Measurements from ENCODE around the gene RSRC1. TPM values are rescaled to one million over a fixed set of nuclear protein-coding genes. Genes with fewer than 3 reads are reported as not detected.

The RSRC1 gene
- total and polyA plus RNA-seq, 2 of the 8 experiments (the other 6 are each of a cell fraction or from before 2014, with no cell fraction given), result 2.0 to 27.9 TPM

DNA sequence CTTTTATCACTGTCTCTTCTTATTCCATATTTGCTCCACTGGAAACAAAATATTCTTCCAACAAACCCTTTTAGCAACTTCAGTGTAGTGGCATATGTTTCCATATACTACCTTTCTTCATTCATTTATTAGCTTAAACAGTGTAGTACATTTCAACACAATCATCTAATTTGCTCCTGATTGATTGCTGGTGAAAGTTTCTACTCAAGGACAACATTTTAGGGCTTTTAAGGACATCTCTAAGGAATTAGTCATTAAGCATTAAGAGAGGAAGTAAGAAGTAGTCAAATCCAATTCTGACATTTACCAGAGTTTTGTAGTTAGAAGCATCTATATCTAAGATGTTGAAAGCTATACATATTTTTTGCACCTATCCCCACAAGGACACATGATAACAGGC is 55.8 kb downstream of the RSRC1 start:
- no peak overlapping the region for H3K4me3 ChIP-seq (ENCODE audit: extremely low read depth in 1 of 4, insufficient read depth in 2 of 4, low read depth in 3 of 4, low read length in 4 of 4)
- no peak overlapping the region for H3K14ac ChIP-seq (ENCODE audit: insufficient read length)
- no peak for TF ChIP-seq TBP (IDR thresholded peaks at IDR 0.05; ENCODE audit: low read depth, low read length)
- H4K91ac ChIP-seq (replicated peaks; ENCODE audit: insufficient read length, low read length), result no peak overlapping the region
- no peak overlapping the region for H3K27ac ChIP-seq (ENCODE audit: low read depth, low read length)
- H2BK12ac ChIP-seq (ENCODE audit: low read depth, low read length), result no peak overlapping the region
- H3K23me2 ChIP-seq (ENCODE audit: low read depth, low read length), result no peaks in the 10 kb centered on the region
- no peak overlapping the region for H3K9ac ChIP-seq (replicated peaks in 1 of 4; ENCODE audit: extremely low read depth in 1 of 4, low read depth in 3 of 4, low read length in 3 of 4)
- ChIA-PET CTCF (ENCODE audit: partially characterized antibody) (interaction anchor here (0.5 to 1.2 kb wide), 3 partner anchors 13 to 148 kb away, joined by 3 read pairs; no protein-coding TSS in a partner anchor), POLR2A (ENCODE audit: partially characterized antibody) (no interaction called here)
- DNase-seq (ENCODE audit: low read depth in 1 of 2, low spot score in 2 of 2) (no peak), FAIRE-seq (no peak)
- H3K23ac ChIP-seq (ENCODE audit: insufficient read length), result no peak overlapping the region
- H3K9me3 ChIP-seq (ENCODE audit: insufficient read depth in 2 of 2, low read depth in 1 of 2, low read length in 1 of 2), result no peaks in the 10 kb centered on the region
- no peaks in the 10 kb centered on the region for H3K36me3 ChIP-seq (ENCODE audit: control insufficient read depth in 2 of 4, insufficient read depth in 4 of 4, low read length in 3 of 4)
- H2BK15ac ChIP-seq (ENCODE audit: low read length), result no peak overlapping the region
- no peaks in the 10 kb centered on the region for H4K20me1 ChIP-seq (replicated peaks in 1 of 2; ENCODE audit: control insufficient read depth in 1 of 2, insufficient read depth in 2 of 2, low read length in 2 of 2)
- H2AK5ac ChIP-seq (ENCODE audit: low read depth, low read length), result no peak overlapping the region
- H2BK5ac ChIP-seq (ENCODE audit: low read depth, low read length), result no peak overlapping the region
- no peak overlapping the region for H4K5ac ChIP-seq (ENCODE audit: insufficient read length, low read depth, low read length)
- no peak overlapping the region for H2BK120ac ChIP-seq (replicated peaks; ENCODE audit: low read depth, low read length)
- no peak overlapping the region for H3K56ac ChIP-seq (replicated peaks; ENCODE audit: insufficient read length, low read depth, low read length)
- no peaks in the 10 kb centered on the region for H3K27me3 ChIP-seq (replicated peaks in 1 of 4; ENCODE audit: control insufficient read depth in 3 of 4, extremely low read depth in 1 of 4, insufficient read depth in 3 of 4, low read length in 3 of 4)
- H3K4me1 ChIP-seq (replicated peaks in 1 of 4; ENCODE audit: control insufficient read depth in 3 of 4, insufficient read depth in 4 of 4, low read length in 3 of 4), result no peaks in the 10 kb centered on the region
- no peak overlapping the region for H3K18ac ChIP-seq (ENCODE audit: extremely low read depth, low read length)
- no peak overlapping the region for H2BK20ac ChIP-seq (ENCODE audit: low read length)
- H2AFZ ChIP-seq (ENCODE audit: low read length), result no peak overlapping the region
- H3K79me2 ChIP-seq (ENCODE audit: control insufficient read depth in 1 of 2, insufficient read depth in 2 of 2, low read length in 2 of 2), result no peaks in the 10 kb centered on the region
- H3K4me2 ChIP-seq (ENCODE audit: insufficient read depth in 1 of 2, low read depth in 2 of 2, low read length in 2 of 2), result no peak overlapping the region
- no peak overlapping the region for H3K4ac ChIP-seq (replicated peaks; ENCODE audit: insufficient read length, low read depth, low read length)
- H3K79me1 ChIP-seq (ENCODE audit: low read depth, low read length), result no peaks in the 10 kb centered on the region
- no peak overlapping the region for H4K8ac ChIP-seq (ENCODE audit: extremely low read depth, insufficient read depth, low read length)

Measured in H1 (cell line).